ENCODE data around the gene TCF12.
"Not testable (repeated sequence)": the region's sequence is repeated elsewhere in the genome, so short reads cannot be mapped to it uniquely, and the experiment has no call there.

TCF12 gene

DNA sequence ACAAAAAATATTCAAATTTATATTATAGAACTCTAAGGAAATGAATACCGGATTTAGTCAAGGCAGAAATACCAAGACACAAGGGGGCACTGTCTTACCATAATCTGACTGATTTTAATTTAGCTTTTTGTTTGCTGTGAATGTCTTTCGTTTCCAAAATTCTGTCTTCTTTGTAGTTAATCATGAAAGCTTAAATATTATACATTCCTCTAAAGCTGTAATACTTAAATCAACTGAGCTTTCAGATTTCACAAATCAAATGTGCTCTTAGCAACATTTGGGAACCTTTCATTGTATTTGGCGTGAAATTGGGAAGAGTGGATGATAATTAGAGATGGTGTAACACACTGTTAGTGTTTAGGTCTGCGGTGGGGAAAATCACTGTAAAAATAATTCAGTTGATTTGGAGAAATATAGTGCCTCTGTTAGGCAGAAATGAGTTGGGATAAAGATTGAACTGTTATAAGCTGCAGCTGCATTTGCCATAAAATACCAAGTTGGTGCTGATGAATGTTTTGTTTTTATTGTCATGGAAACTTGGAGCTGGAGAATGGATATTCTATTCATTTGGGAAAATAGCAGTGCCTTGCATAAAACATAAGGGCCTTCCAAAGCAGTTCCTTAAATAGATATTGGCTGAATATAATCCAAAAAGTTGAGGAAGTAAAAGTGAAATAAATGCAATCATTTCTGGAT is 228.2 kb downstream of the TCF12 start:
- peak; percentile 65 for DNase-seq

GRCh38 chr15:57147621-57148020 is 229.2 kb downstream of the TCF12 start:
- no peak for DNase-seq

- no peak for DNase-seq
Observed at GRCh38 chr15:57148262-57148661, 229.8 kb downstream of the TCF12 start.

GRCh38 chr15:57149196-57149595 is 230.8 kb downstream of the TCF12 start:
- DNase-seq, result no peak

DNA sequence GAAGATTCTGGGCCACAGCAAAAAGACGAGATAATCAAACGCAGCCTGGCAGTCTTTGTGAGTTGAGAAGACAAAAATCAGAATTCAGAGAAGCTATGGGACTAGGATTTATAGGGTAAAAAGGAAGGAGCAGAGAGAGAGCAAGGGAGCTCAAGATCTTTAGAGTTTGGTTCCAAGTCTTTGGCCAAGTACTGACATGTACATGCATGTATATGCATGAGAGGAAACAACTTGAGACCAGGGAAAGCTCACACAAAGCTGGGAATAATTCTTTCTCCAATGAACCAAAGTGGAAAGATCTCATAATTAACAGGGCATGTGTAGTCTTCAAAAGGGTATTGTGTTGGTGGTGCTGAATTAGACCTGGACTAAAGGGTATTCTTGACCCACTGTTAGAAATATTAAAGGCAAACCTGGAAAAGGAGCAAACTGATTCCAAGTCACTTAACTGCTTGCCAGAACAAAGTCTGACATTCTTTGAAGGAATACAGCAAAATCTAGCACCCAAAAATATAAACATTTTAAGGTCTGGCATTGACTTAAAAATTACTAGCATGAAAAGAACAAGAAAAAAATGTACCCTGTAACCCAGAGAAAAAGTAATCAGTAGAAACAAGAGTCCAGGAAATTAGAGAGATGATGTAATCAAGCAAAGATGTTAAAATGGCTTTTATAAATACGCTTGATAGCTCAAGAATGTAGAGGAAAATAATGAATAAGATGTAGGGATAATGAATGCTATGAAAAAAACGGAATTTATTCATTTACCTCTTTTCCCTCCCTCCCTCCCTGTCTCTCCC is 231.8 kb downstream of the TCF12 start:
- DNase-seq, result peak; percentile 51

DNA sequence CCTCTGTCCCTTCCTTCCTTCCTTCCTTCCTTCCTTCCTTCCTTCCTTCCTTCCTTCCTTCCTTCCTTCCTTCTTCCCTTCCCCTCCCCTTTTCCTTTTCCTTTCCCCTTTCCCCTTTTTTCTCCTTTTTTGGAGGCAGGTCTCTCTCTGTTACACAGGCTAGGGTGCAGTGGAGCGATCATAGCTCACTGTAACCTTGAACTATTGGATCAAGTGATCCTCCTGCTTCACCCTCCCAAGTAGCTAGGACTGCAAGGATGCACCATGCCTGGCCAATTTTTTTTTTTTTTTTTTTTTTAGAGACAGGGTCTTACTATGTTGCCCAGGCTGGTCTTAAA is 232.4 kb downstream of the TCF12 start:
- not testable (repeated sequence) for DNase-seq

DNA sequence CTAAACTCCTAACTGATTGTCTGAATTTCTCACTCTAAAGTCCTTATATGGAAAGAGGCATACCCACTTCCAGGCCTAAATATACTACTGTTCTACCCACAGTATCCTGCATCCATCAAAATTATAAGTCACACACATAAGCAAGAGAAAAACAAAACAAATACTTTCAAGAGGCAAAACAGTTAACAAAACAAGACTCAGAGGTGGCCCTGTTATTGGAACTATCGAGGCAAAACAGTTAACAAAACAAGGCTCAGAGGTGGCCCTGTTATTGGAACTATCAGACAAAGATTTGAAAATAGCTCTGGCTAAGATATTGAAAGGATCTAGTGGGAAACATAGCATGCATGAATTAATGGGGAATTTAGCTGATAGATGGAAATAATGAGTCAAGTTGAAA is 233.7 kb downstream of the TCF12 start:
- DNase-seq, result no peak

DNA sequence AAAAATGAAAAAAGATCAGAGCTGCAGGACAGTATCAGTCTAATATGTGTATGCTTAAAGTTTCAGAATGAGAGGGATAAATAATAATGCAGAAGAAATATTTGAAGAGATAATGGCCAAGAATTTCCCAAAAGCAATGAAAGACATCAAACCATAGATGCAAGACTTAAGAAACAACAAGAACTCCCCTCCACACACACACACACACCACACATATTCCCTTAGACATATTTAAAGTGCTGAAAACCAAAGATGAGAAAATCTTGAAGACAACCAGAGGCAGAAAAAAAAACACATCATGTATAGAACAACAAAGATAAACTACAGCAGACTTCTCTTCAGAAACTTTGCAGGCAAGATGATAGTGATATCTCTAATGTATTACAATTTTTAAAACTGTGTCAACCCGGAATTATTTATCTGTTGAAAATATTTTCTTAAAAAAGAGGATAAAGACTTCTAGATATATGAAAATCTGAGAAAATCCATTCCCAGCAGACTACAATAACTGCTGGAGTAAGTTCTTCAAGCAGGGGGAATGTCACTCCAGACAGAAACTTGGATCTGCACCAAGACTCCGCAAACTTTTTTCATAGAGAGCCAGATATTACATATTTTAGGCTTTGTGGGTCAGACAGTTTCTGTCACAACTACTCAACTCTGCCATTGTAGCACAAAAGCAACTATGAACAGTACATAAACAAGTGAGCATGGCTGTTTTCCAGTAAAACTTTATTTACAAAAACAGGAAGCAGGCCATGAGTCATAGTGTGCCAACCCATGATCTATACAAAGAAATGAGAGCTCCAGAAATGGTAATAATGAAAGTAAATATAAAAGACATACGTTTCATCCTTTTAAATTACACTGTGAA is 234.5 kb downstream of the TCF12 start:
- peak; percentile 23 for DNase-seq

DNA sequence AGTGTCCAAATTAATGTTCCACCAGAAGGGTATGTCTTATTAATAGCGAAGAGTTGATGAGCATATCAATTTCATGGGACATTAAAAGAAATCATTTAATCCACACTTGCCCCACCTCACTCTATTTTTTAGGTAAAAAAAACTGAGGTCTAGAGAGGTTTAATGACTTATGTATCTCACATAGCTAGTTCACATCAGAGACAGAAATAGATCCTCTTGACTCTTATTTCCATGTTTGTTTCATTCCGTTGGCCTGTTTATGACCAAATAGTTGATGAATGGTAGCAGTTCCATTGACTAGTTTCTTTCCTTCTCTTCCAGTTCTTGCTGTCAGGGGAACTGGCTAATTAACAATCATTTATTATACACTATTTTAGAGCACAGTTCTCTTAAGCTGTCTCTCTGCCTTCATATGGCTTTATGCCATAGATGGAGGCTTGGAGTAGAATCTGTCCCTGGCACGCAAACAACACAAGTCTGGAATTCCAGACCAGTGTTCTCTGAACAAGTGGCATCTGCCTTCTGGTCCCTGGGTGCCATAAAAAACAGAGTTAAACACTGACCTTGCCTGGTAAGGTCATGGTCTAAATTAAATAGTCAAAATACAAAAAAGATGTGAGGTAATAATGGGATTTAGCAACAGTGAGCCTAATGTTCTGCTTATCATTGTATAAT is 237.9 kb downstream of the TCF12 start:
- no peak for DNase-seq

GRCh38 chr15:57158589-57158988 is 240.1 kb downstream of the TCF12 start:
- DNase-seq, result peak; percentile 44

GRCh38 chr15:57158997-57159668 is 240.7 kb downstream of the TCF12 start:
- no peak for DNase-seq

DNA sequence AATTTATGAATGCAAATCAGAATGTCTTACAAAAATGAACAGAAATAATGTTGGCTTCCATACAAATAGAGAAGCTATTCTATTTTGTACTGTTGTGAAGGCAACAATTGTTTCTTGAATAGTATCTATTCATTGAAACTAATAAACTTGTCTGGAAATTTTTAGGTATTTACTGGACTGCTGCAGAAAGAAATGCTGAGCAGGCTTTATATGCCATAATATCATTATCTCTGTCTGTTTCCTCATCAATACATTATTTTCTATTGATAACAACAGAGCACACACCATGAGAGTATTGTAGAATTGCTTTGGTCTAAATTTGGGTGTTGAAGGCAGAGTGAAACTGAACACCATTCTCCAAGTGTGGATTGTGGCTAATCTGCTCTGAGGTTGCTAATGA is 241.3 kb downstream of the TCF12 start:
- DNase-seq, result no peak

DNA sequence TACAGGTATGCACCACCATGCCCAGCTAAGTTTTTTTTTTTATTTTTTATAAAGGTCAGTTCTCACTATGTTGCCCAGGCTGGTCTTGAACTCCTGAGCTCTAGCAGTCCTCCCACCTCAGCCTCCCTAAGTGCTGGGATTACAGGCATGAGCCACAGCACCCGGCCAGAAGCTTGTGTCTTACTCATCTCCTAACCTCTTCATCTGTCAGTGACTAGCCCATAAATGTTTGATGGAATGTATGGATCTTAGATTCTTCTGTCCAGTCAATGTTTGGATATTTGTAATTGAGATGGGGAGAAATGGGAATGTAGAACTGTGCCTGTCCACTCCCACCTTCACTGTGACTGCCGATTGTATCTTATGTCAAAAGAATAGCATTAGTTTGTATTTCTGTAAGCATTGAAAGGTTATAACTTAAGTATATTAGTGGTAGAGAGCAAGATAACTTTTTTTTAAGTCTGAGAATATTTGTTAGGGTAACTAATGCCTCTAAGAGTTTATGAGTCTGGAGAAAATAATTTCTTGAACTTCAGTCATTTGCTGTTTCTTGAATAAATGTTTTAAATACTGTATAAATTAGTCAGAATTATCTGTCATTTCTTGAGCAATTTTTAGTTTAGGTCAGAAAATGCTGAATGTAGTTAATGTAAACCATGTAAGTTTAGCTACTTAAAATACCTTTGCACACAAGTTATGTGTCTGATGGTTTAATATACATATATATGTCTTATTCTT is 242.5 kb downstream of the TCF12 start:
- DNase-seq, result peak; percentile 92

DNA sequence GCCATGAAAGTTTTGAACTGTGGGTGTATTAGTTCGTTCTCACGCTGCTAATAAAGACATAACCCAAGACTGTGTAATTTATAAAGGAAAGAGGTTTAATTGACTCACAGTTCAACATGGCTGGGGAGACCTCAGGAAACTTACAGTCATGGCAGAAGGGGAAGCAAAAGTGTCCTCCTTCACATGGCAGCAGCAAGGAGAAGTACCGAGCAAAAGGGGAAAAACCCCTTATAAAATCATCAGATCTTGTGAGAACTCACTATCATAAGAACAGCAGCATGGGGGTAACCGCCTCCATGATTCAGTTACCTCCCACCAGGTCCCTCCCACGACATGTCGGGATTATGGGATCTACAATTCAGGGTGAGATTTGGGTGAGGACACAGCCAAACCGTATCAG is 245.8 kb downstream of the TCF12 start:
- not testable (repeated sequence) for DNase-seq

- no peak for DNase-seq
Observed at GRCh38 chr15:57165992-57166391, 247.5 kb downstream of the TCF12 start.

DNA sequence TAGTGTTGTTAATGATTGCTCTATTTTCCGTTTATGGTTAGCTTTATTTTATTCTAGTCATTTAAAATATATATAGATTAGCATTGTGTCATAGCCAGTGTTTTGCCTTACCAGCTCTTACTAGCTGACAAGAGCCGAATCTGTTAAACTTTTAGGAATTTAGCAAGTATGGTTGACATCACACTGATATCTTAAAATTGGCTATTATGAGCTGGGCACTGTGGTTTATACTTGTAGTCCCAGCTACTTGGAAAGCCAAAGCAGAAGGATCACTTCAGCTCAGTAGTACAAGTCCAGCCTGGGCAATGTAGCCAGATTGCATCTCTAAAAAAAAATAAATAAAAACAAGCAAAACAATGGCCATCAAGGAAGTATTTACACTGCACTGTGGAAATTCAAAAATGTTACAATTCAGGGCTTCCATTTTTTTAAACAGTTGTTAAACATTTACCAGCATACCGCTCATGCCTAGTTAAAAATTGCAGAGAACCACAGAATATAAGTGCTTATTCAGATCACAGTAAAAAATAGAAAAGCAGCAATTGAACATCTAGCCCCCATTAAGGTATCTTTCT is 249.5 kb downstream of the TCF12 start:
- no peak for DNase-seq

DNA sequence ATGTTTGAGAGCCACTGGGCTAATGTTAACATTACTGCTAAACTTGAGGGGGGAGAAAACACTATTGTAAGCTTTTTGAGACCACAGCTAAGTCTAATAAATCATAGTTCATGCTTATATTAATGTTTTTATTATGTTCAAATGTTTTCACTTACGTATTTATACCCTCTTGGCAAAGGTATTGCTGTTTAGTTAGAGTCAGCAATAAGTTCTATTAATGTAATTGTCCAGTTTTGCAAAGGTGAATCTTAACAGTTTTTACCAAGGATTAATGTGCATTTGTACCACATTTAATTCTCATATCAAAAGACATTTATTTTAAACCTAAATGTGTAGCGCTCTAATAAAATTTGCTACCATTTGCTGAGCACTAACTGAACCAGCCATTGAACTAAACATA is 251.2 kb downstream of the TCF12 start:
- no peak for DNase-seq

DNA sequence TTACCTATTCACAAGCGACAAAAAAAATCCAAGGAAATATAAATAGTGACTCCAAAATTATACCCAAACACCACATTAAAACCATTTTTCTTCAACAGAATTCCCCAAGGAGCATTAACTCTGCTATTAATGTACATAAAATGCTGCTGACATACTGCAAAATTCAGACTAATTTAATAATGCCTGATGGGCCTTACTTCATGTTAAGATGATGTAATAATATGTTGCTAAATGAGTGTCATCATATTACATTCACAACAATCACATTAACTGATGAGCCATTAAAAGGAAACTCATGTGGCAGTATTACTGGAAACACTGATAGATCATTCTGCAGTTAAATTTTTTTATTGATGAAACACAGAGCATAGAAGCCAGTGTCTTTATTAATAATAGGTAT is 253.0 kb downstream of the TCF12 start:
- no peak for DNase-seq

DNA sequence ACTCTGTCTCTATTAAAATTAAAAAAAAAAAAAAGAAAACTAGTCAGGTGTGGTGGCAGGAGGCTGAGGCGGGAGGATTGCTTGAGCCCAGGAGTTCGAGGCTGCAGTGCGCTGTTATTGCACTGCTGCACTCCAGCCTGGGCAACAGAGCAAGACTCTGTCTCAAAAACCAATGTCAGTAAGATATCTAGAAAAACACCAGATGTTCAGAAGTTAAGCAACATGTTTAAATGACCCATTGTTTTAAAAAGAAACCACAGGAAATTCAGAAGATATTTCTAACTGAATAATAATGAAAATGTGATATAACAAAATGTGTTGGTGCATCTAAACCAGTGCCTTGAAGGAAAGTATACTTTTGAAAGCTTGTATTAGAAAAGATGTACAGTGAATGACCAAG is 254.5 kb downstream of the TCF12 start:
- DNase-seq, result no peak

DNA sequence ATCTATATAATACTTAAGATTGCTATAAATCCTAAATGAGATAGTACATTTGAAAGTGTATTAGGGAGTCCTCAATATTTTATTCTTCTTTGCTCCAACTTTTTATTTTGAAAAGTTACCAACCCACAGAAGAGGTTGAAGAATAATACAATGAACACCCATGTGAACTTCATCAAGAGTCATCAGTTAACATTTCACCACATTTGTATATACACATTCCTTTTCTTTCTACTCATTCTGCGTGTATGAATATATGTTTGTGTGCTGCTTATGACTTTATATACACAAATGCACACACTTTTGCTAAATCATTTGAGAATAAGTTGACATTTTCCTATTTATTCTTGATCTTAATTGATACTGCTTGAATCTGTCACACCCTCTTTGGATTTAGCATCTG is 264.6 kb downstream of the TCF12 start:
- peak; percentile 55 for DNase-seq

Measured in fibroblast of skin of abdomen (primary cell).